ENCODE measurements around the gene RAB11B. TPM values are rescaled to one million over a fixed set of nuclear protein-coding genes. Genes with fewer than 3 reads are reported as not detected.

RAB11B gene
- total and polyA plus RNA-seq, 2 experiments from 2014 or later: 10.4 to 84.9 TPM

DNA sequence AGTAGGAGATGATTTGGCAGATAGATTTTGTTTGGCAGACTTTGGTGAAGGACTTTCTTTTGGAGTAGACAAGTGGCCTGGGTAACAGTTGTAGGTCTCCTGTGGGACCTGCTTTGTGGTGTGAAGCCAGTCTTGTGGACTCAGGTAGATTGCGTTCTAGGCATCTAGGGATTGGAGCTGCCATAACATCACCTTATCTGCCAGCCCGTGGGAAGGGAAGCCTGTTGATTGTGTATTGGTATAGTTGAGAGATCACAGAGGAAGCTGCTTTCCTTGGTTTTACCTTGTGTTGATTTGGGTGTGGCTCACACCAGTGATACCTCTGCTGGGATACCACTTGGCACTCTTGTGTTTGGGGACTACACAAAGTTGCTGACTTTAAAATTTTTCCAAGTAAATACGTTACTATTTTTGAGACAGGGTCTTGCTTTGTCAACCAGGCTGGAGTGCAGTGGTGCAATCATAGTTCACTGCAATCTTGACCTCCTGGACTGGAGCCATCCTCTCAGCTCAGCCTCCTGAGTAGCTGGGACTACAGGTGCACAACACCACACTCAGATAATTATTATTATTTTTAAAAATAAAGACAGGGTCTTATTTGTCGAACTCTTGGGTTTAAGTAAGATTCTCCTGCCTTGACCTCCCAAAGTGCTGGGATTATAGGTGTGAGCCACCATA lies 62.4 kb downstream of the RAB11B start:
- H3K9me2 ChIP-seq (ENCODE audit: insufficient read depth): no peaks in the 10 kb centered on the region
- no peak overlapping the region for H2AFZ ChIP-seq
- H3K4me2 ChIP-seq (ENCODE audit: unreplicated experiment): peak overlapping the region; percentile 52
- H3F3A ChIP-seq (ENCODE audit: insufficient read depth): peaks cover 26% of the 10 kb centered on the region
- WGBS, 2 experiments (ENCODE audit: low coverage in 1 of 2, low lambda C conversion rate in 2 of 2, missing lambda C conversion rate in 2 of 2): 54 to 66% methylated on average over 4 of the region's 4 CpGs
- H3K36me3 ChIP-seq (ENCODE audit: low read depth): peaks cover 7% of the 10 kb centered on the region; the same call in 1 of the 2 replicates
- no peak for DNase-seq
- H3K9me3 ChIP-seq (ENCODE audit: low read depth): no peaks in the 10 kb centered on the region
- H3K9ac ChIP-seq: no peak overlapping the region
- H4K20me1 ChIP-seq (ENCODE audit: insufficient read depth): peaks cover 47% of the 10 kb centered on the region
- no peaks in the 10 kb centered on the region for H3K27me3 ChIP-seq (replicated peaks; ENCODE audit: insufficient read depth)
- TF ChIP-seq EZH2phosphoT487 (IDR thresholded peaks at IDR 0.05; ENCODE audit: insufficient read depth, low read depth) (no peak), EZH2 (IDR thresholded peaks at IDR 0.05; ENCODE audit: insufficient read depth, poor library complexity, severe bottlenecking) (no peak)
- no peak overlapping the region for H3K4me3 ChIP-seq
- 0 out of 2 replicates have a peak overlapping the region, but pooled peaks have one; percentile 47 for H3K27ac ChIP-seq
- peaks cover 98% of the 10 kb centered on the region for H3K79me2 ChIP-seq (ENCODE audit: insufficient read depth)
- H3K4me1 ChIP-seq (ENCODE audit: insufficient read depth): peaks cover 19% of the 10 kb centered on the region
- in situ Hi-C loops (cut with MboI): no loop called here

DNA sequence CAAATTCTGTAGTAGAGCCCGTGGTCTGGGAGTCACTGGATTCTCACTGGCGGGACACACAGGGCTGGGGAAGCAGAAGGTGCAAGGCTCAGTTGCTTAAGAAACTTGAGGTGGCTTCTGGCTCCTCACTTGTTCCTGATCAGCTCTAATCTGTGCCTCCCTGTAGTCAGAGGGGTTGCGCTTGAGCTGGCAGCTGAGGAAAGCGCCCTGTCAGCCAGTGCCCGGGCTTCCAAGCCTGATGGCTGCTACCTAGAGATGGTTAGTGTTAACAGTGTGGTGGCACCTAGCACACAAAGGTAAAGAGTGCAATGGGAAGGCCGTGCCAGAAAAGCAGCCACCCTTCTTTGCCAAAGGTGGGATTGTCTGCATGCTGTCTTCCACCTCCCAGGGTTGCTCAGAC lies 63.5 kb downstream of the RAB11B start:
- Histone ChIP-seq H3K9me3 (ENCODE audit: low read depth) (no peaks in the 10 kb centered on the region), H3K4me2 (ENCODE audit: unreplicated experiment) (no peak overlapping the region), H3K79me2 (ENCODE audit: insufficient read depth) (peaks cover 98% of the 10 kb centered on the region), H3K4me1 (ENCODE audit: insufficient read depth) (peaks cover 25% of the 10 kb centered on the region), H3F3A (ENCODE audit: insufficient read depth) (peaks cover 37% of the 10 kb centered on the region), H3K36me3 (ENCODE audit: low read depth) (peaks cover 7% of the 10 kb centered on the region; the same call in 1 of the 2 replicates), H4K20me1 (ENCODE audit: insufficient read depth) (peaks cover 57% of the 10 kb centered on the region), H3K9me2 (ENCODE audit: insufficient read depth) (no peaks in the 10 kb centered on the region), H2AFZ (no peak overlapping the region), H3K27me3 (replicated peaks; ENCODE audit: insufficient read depth) (no peaks in the 10 kb centered on the region), H3K27ac (no peak overlapping the region), H3K4me3 (no peak overlapping the region), H3K9ac (no peak overlapping the region)
- in situ Hi-C loops (cut with MboI): no loop called here
- 86% methylated on average over 6 of the region's 6 CpGs for WGBS, 2 experiments (ENCODE audit: low coverage in 1 of 2, low lambda C conversion rate in 2 of 2, missing lambda C conversion rate in 2 of 2)
- no peak for DNase-seq
- no peak for TF ChIP-seq EZH2 (IDR thresholded peaks at IDR 0.05; ENCODE audit: insufficient read depth, poor library complexity, severe bottlenecking)
- TF ChIP-seq EZH2phosphoT487 (IDR thresholded peaks at IDR 0.05; ENCODE audit: insufficient read depth, low read depth): no peak

Small RNAs within 50 kb of the gene (microRNA-seq; reads per million reads assigned to microRNA genes)
- gene MIR4999 (ENCODE audit: borderline number of aligned reads): not detected

Small RNAs within 50 kb of the gene (small RNA-seq; reads per million reads assigned to genes)
- gene MIR4999 (ENCODE audit: low read depth, low replicate concordance): not detected

Other genes with a start within 250 kb of the RAB11B start
- not detected in 2 replicates for gene FBN3, start 240.8 kb upstream of the RAB11B start, total RNA-seq (2014; rRNA removed; shearing (Covaris generic))
- not detected in 2 replicates for gene FBN3, start 240.8 kb upstream of the RAB11B start, polyA plus RNA-seq (2016; fragmentation: Nextera tagmentation; extraction: Ambion mirVana)
- gene CERS4, start 181.0 kb upstream of the RAB11B start, total RNA-seq (2014; rRNA removed; shearing (Covaris generic)): not detected in 2 replicates
- not detected in 2 replicates for gene CERS4, start 181.0 kb upstream of the RAB11B start, polyA plus RNA-seq (2016; fragmentation: Nextera tagmentation; extraction: Ambion mirVana)
- gene CD320, start 82.0 kb upstream of the RAB11B start, total RNA-seq (2014; rRNA removed; shearing (Covaris generic)): 55.8 and 65.8 TPM in 2 replicates
- gene CD320, start 82.0 kb upstream of the RAB11B start, polyA plus RNA-seq (2016; fragmentation: Nextera tagmentation; extraction: Ambion mirVana): 72.2 and 79.4 TPM in 2 replicates
- 17.6 and 30.7 TPM in 2 replicates for gene NDUFA7, start 69.0 kb upstream of the RAB11B start, total RNA-seq (2014; rRNA removed; shearing (Covaris generic))
- gene NDUFA7, start 69.0 kb upstream of the RAB11B start, polyA plus RNA-seq (2016; fragmentation: Nextera tagmentation; extraction: Ambion mirVana): 105 and 108 TPM in 2 replicates
- gene RPS28, start 68.9 kb upstream of the RAB11B start, total RNA-seq (2014; rRNA removed; shearing (Covaris generic)): 116 and 235 TPM in 2 replicates
- gene RPS28, start 68.9 kb upstream of the RAB11B start, polyA plus RNA-seq (2016; fragmentation: Nextera tagmentation; extraction: Ambion mirVana): 580 and 587 TPM in 2 replicates
- 0.11 and 0.63 TPM in 2 replicates for gene KANK3, start 47.1 kb upstream of the RAB11B start, total RNA-seq (2014; rRNA removed; shearing (Covaris generic))
- gene KANK3, start 47.1 kb upstream of the RAB11B start, polyA plus RNA-seq (2016; fragmentation: Nextera tagmentation; extraction: Ambion mirVana): not detected in 2 replicates
- 11.4 and 13.1 TPM in 2 replicates for gene ANGPTL4, start 26.2 kb upstream of the RAB11B start, total RNA-seq (2014; rRNA removed; shearing (Covaris generic))
- gene ANGPTL4, start 26.2 kb upstream of the RAB11B start, polyA plus RNA-seq (2016; fragmentation: Nextera tagmentation; extraction: Ambion mirVana): 37.9 and 39.9 TPM in 2 replicates
- 64.2 and 87.4 TPM in 2 replicates for gene MARCHF2, start 22.9 kb downstream of the RAB11B start, total RNA-seq (2014; rRNA removed; shearing (Covaris generic))
- 33.1 and 33.4 TPM in 2 replicates for gene MARCHF2, start 22.9 kb downstream of the RAB11B start, polyA plus RNA-seq (2016; fragmentation: Nextera tagmentation; extraction: Ambion mirVana)
- 69.4 and 71.0 TPM in 2 replicates for gene HNRNPM, start 54.6 kb downstream of the RAB11B start, total RNA-seq (2014; rRNA removed; shearing (Covaris generic))
- 116 and 117 TPM in 2 replicates for gene HNRNPM, start 54.6 kb downstream of the RAB11B start, polyA plus RNA-seq (2016; fragmentation: Nextera tagmentation; extraction: Ambion mirVana)
- not detected in 2 replicates for gene PRAM1, start 112.3 kb downstream of the RAB11B start, total RNA-seq (2014; rRNA removed; shearing (Covaris generic))
- gene PRAM1, start 112.3 kb downstream of the RAB11B start, polyA plus RNA-seq (2016; fragmentation: Nextera tagmentation; extraction: Ambion mirVana): not detected in 2 replicates
- 1.8 and 2.0 TPM in 2 replicates for gene ZNF414, start 123.8 kb downstream of the RAB11B start, total RNA-seq (2014; rRNA removed; shearing (Covaris generic))
- gene ZNF414, start 123.8 kb downstream of the RAB11B start, polyA plus RNA-seq (2016; fragmentation: Nextera tagmentation; extraction: Ambion mirVana): 13.0 and 13.8 TPM in 2 replicates
- gene MYO1F, start 187.1 kb downstream of the RAB11B start, total RNA-seq (2014; rRNA removed; shearing (Covaris generic)): 0.54 and 9.0 TPM in 2 replicates
- 1.1 and 1.6 TPM in 2 replicates for gene MYO1F, start 187.1 kb downstream of the RAB11B start, polyA plus RNA-seq (2016; fragmentation: Nextera tagmentation; extraction: Ambion mirVana)
- gene ADAMTS10, start 220.4 kb downstream of the RAB11B start, total RNA-seq (2014; rRNA removed; shearing (Covaris generic)): 12.2 and 12.9 TPM in 2 replicates
- 3.5 and 4.3 TPM in 2 replicates for gene ADAMTS10, start 220.4 kb downstream of the RAB11B start, polyA plus RNA-seq (2016; fragmentation: Nextera tagmentation; extraction: Ambion mirVana)
- not detected in 2 replicates for gene NFILZ, start 240.3 kb downstream of the RAB11B start, total RNA-seq (2014; rRNA removed; shearing (Covaris generic))
- not detected in 2 replicates for gene NFILZ, start 240.3 kb downstream of the RAB11B start, polyA plus RNA-seq (2016; fragmentation: Nextera tagmentation; extraction: Ambion mirVana)

Data from GM23248 (cell line).